ENCODE measurements around the gene IRF5.
A peak's percentile ranks its signal among the peaks of the same experiment; 100 is the strongest.

The IRF5 gene

GRCh38 chr7:128891110-128891941 lies 46.4 kb upstream of the IRF5 start (continued):
- TF ChIP-seq KLF17 (tag by site-specific recombination; IDR thresholded peaks at IDR 0.05) (0 out of 2 replicates have a peak, but pooled peaks have one; percentile 20), ZNF558 (tag by site-specific recombination; IDR thresholded peaks at IDR 0.05) (no peak), ATF2 (tag by site-specific recombination; IDR thresholded peaks at IDR 0.05; ENCODE audit: low read depth) (no peak), OSR2 (tag by site-specific recombination; IDR thresholded peaks at IDR 0.05) (no peak), ZNF521 (tag by site-specific recombination; IDR thresholded peaks at IDR 0.05) (no peak), SP7 (tag by site-specific recombination; IDR thresholded peaks at IDR 0.05) (0 out of 2 replicates have a peak, but pooled peaks have one; percentile 22), HIC1 (tag by site-specific recombination; IDR thresholded peaks at IDR 0.05) (peak; percentile 87), ZNF560 (tag by site-specific recombination; IDR thresholded peaks at IDR 0.05; ENCODE audit: borderline replicate concordance) (no peak)

- no peaks in the 10 kb centered on the region for H3K36me3 ChIP-seq (ENCODE audit: control insufficient read depth in 2 of 2, insufficient read depth in 1 of 2, low read length in 2 of 2)
- CTCF ChIA-PET: no interaction called here
- H3K4me1 ChIP-seq (ENCODE audit: control insufficient read depth, insufficient read depth, low read length): no peaks in the 10 kb centered on the region
- TF ChIP-seq ZIC2 (tag by site-specific recombination; IDR thresholded peaks at IDR 0.05) (no peak), ZNF184 (tag by site-specific recombination; IDR thresholded peaks at IDR 0.05) (no peak), ZNF701 (tag by site-specific recombination; IDR thresholded peaks at IDR 0.05) (no peak), ZNF514 (tag by site-specific recombination; IDR thresholded peaks at IDR 0.05) (no peak), ZNF114 (tag by site-specific recombination; IDR thresholded peaks at IDR 0.05) (no peak), MZF1 (tag by site-specific recombination; IDR thresholded peaks at IDR 0.05; ENCODE audit: borderline replicate concordance) (no peak), ZBTB26 (tag by site-specific recombination; optimal IDR thresholded peaks at IDR 0.05) (no peak), ZFP69B (tag by site-specific recombination; IDR thresholded peaks at IDR 0.05) (no peak), ZNF169 (tag by site-specific recombination; IDR thresholded peaks at IDR 0.05) (no peak), ZNF654 (tag by site-specific recombination; IDR thresholded peaks at IDR 0.05; ENCODE audit: low read depth) (no peak), ZFHX2 (tag by site-specific recombination; conservative IDR thresholded peaks at IDR 0.05) (no peak)
- H3K4me3 ChIP-seq (ENCODE audit: low read depth, low read length): no peak overlapping the region
- H3K9me3 ChIP-seq (ENCODE audit: control insufficient read depth, insufficient read depth, low read depth, low read length): no peaks in the 10 kb centered on the region
- POLR2A ChIA-PET: interaction anchor here (0.7 kb wide), 1 partner anchor 132 kb away, joined by 5 read pairs; no protein-coding TSS in a partner anchor
- H3K27ac ChIP-seq (ENCODE audit: extremely low read depth, low read depth, low read length): no peak overlapping the region
Observed at GRCh38 chr7:128891942-128892269, 45.8 kb upstream of the IRF5 start.

All from HEK293 (cell line).